Measurements from ENCODE around the gene R3HDM2.

The R3HDM2 gene

GRCh38 chr12:57240926-57241401 lies 189.9 kb downstream of the R3HDM2 start:
- Histone ChIP-seq H3K4me1 (ENCODE audit: insufficient read depth, low read length, poor library complexity, severe bottlenecking) (peaks cover 13% of the 10 kb centered on the region), H3K9me3 (ENCODE audit: insufficient read depth, low read depth, low read length) (no peaks in the 10 kb centered on the region), H3K36me3 (ENCODE audit: insufficient read depth, low read length) (no peaks in the 10 kb centered on the region), H3K4me3 (ENCODE audit: low read length, poor library complexity, severe bottlenecking) (peak overlapping the region; percentile 74), H3K9me2 (replicated peaks; ENCODE audit: low read depth, low read length) (no peaks in the 10 kb centered on the region), H4K20me1 (ENCODE audit: insufficient read depth, low read length, poor library complexity, severe bottlenecking) (no peaks in the 10 kb centered on the region), H3F3A (ENCODE audit: low read depth) (no peaks in the 10 kb centered on the region), H3K9ac (ENCODE audit: low read depth, low read length, poor library complexity, severe bottlenecking) (no peak overlapping the region), H2AFZ (ENCODE audit: low read length) (no peak overlapping the region), H3K4me2 (ENCODE audit: low read depth, low read length, poor library complexity, severe bottlenecking) (peak overlapping the region; percentile 76), H3K79me2 (ENCODE audit: insufficient read depth, low read length) (no peaks in the 10 kb centered on the region), H3K27me3 (ENCODE audit: insufficient read depth, low read length, poor library complexity, severe bottlenecking) (no peaks in the 10 kb centered on the region)
- TF ChIP-seq CTCF (conservative IDR thresholded peaks at IDR 0.05; ENCODE audit: low read length) (no peak), EZH2phosphoT487 (IDR thresholded peaks at IDR 0.05; ENCODE audit: borderline replicate concordance) (no peak)

GRCh38 chr12:57240066-57240921 lies 190.5 kb downstream of the R3HDM2 start:
- peaks cover 13% of the 10 kb centered on the region for H3K4me1 ChIP-seq (ENCODE audit: insufficient read depth, low read length, poor library complexity, severe bottlenecking)
- H3K36me3 ChIP-seq (ENCODE audit: insufficient read depth, low read length), result no peaks in the 10 kb centered on the region
- H3F3A ChIP-seq (ENCODE audit: low read depth), result no peaks in the 10 kb centered on the region
- peaks cover under 1% of the 10 kb centered on the region for H4K20me1 ChIP-seq (ENCODE audit: insufficient read depth, low read length, poor library complexity, severe bottlenecking)
- no peaks in the 10 kb centered on the region for H3K9me2 ChIP-seq (replicated peaks; ENCODE audit: low read depth, low read length)
- no peaks in the 10 kb centered on the region for H3K27me3 ChIP-seq (ENCODE audit: insufficient read depth, low read length, poor library complexity, severe bottlenecking)
- H3K4me2 ChIP-seq (ENCODE audit: low read depth, low read length, poor library complexity, severe bottlenecking), result peak overlapping the region; percentile 76
- peak overlapping the region; percentile 74 for H3K4me3 ChIP-seq (ENCODE audit: low read length, poor library complexity, severe bottlenecking)
- no peaks in the 10 kb centered on the region for H3K79me2 ChIP-seq (ENCODE audit: insufficient read depth, low read length)
- H3K9me3 ChIP-seq (ENCODE audit: insufficient read depth, low read depth, low read length), result no peaks in the 10 kb centered on the region
- peak overlapping the region; percentile 66 for H2AFZ ChIP-seq (ENCODE audit: low read length)
- TF ChIP-seq EZH2phosphoT487 (IDR thresholded peaks at IDR 0.05; ENCODE audit: borderline replicate concordance) (no peak), CTCF (conservative IDR thresholded peaks at IDR 0.05; ENCODE audit: low read length) (no peak)
- H3K9ac ChIP-seq (ENCODE audit: low read depth, low read length, poor library complexity, severe bottlenecking), result peak overlapping the region; percentile 69

DNA sequence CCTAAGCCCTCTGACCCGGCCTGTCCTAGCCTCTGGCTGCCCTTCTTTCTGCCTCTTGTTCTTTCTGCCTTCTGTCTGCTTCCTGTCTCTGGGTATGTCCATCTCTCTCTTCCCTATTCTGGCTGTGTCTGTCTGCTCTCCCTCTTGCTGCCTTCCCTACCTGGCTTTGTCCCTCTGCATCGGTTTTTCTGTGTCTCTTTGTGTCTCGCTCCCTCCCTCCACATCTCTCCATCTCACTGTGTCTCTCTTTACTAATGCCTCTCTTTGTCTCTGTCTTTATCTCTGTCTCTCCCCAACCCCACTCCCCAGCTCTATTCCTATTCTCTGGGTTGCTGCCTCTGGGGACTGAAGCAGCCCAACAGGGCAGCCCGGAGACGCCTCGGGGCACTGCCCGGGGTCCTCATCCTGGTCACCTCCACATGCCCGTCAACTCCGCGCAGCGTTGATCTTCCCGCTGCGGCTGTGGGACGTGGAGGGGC lies 191.2 kb downstream of the R3HDM2 start:
- Histone ChIP-seq H3K9me2 (replicated peaks; ENCODE audit: low read depth, low read length) (no peaks in the 10 kb centered on the region), H3K4me1 (ENCODE audit: insufficient read depth, low read length, poor library complexity, severe bottlenecking) (peaks cover 13% of the 10 kb centered on the region), H3K4me2 (ENCODE audit: low read depth, low read length, poor library complexity, severe bottlenecking) (peak overlapping the region; percentile 76), H3K9ac (ENCODE audit: low read depth, low read length, poor library complexity, severe bottlenecking) (peak overlapping the region; percentile 69), H4K20me1 (ENCODE audit: insufficient read depth, low read length, poor library complexity, severe bottlenecking) (peaks cover 7% of the 10 kb centered on the region), H3K9me3 (ENCODE audit: insufficient read depth, low read depth, low read length) (no peaks in the 10 kb centered on the region), H3K79me2 (ENCODE audit: insufficient read depth, low read length) (no peaks in the 10 kb centered on the region), H2AFZ (ENCODE audit: low read length) (peak overlapping the region; percentile 66), H3K4me3 (ENCODE audit: low read length, poor library complexity, severe bottlenecking) (peak overlapping the region; percentile 74), H3K27me3 (ENCODE audit: insufficient read depth, low read length, poor library complexity, severe bottlenecking) (no peaks in the 10 kb centered on the region), H3K36me3 (ENCODE audit: insufficient read depth, low read length) (no peaks in the 10 kb centered on the region), H3F3A (ENCODE audit: low read depth) (no peaks in the 10 kb centered on the region)
- no peak for TF ChIP-seq CTCF (conservative IDR thresholded peaks at IDR 0.05; ENCODE audit: low read length)
- TF ChIP-seq EZH2phosphoT487 (IDR thresholded peaks at IDR 0.05; ENCODE audit: borderline replicate concordance), result no peak
